Medulla oblongata (tissue), 1 donor: ENCODE results near the gene IMMP1L.
A peak's percentile ranks its signal among the peaks of the same experiment; 100 is the strongest.

Source experiments
- DNase-seq: peaks from one replicate; pipeline ENCODE4 v3.0.0-alpha.2; 2015; ENCODE audit errors: extremely low spot score

Gene IMMP1L

DNA sequence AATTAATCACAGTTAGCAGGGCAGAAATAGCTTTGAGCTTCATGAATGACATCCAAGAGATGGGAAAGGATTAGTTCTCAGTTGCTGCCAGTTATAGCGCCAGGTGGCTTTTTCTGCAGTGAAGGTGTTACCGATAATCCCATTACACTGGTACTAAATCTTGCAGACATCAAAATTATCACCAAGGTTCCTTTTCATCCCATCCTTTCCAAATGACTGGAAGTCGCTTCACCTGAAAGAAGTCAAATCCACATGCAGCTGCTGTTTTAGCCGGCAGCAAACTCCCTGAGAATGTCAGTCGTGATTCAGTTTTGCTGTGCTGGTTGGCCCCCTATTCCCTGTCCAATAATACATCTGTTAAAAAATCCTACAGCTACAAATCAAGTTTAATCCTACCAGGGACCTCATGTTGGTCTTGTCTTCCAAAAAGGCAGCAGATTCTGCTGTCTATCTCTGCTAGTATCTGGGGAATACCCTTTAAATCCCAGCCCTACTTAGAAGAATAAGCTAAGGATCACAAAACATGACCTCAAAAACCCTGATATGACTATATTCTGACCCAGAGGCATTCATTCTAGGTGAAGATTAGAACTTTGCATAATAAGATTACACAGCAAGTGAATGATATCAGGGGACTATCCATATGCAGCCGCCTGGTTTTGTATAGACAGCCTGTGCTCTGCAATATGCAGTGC, 31.7 kb downstream of the IMMP1L start:
- DNase-seq: no peak

GRCh38 chr11:31474083-31474482, 35.3 kb downstream of the IMMP1L start:
- no peak for DNase-seq

DNA sequence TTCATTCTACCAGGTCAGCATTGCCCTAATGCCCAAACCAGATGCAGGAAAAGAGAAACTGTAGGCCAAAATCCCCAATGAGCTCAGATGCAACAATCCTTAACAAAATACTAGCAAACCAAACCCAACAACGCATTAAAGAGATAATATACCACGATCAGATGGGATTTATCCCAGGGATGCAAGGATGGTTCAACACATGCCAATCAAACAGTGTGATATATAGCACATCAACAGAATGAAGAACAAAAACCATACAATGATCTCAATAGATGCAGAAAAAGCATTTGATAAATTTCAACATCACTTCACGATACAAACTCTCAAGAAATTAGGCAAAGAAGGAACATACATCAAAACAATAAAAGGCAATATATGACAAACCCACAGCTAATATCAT, 45.0 kb downstream of the IMMP1L start:
- no peak for DNase-seq

DNA sequence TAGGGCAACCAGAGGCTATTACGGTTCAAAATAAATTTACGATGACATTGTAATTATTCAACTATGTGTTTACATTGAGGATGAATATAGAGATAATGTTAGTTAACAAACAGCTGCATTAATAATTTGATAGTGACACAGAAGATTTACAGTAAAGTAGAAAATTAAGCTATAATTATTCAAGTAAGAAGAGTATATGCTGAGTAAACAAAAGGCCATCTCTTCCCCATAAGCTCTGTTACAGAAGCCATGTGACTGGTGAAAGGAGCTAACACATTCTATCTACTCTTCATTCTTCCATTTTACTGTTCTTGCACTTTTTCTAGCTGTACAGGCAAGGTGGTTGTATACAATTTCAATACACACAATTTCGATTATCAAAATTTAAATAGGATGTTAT, 54.2 kb downstream of the IMMP1L start:
- no peak for DNase-seq

DNA sequence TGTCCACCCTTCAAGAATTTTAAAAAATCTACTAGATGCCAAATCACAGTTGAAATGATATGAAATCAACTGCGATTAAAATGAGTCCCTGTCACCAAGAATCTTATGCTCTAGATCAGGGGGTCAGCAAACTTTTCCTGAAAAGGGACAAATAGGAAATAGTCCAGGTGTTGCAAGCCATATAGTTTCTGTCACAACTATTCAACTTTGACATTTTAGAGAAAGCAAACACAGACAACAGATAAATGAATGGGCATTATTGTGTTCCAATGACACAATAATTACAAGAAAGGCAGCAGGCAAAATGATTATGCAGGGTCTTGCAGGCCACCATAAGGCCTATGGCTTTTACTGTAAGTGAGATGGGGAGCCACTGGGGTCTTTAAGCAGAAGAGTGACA, 58.6 kb downstream of the IMMP1L start:
- no peak for DNase-seq

DNA sequence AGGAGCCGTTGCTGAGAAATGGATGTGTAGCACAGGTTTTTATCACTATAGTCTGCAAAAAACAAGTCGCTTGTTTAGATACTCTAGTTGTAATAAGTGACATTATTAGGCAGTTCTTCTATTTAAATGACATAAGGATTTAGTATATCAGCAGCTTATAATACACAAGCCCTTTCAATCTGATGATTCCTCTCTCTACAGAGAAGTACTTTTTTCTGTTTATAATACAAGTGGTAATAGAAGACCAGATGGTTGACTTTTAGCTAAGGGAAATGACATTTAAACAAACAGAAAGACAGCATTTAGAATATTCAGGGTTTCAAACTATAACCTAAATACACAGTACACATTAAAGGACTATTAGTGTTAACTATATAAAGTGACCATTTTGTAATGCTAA, 60.4 kb downstream of the IMMP1L start:
- no peak for DNase-seq

DNA sequence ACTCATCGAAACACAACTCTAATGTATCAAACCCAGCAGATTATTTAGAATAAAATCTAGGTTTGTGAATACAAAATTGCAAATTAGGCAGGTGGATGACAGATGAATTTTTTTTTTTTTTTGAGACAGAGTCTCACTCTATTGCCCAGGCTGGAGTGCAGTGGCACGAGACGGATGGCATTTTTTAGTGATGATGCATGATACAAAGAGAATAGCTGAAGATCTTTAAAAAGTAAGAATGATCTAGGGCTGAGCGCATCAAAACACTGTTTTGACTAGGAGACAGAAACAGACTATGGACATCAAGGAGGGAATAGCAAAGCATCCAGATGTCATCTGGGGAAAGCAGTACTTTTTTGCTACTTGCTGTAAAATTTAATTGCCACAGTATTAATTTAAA, 63.8 kb downstream of the IMMP1L start:
- DNase-seq: no peak

- no peak for DNase-seq
Observed at GRCh38 chr11:31443802-31444201, 65.6 kb downstream of the IMMP1L start.

DNA sequence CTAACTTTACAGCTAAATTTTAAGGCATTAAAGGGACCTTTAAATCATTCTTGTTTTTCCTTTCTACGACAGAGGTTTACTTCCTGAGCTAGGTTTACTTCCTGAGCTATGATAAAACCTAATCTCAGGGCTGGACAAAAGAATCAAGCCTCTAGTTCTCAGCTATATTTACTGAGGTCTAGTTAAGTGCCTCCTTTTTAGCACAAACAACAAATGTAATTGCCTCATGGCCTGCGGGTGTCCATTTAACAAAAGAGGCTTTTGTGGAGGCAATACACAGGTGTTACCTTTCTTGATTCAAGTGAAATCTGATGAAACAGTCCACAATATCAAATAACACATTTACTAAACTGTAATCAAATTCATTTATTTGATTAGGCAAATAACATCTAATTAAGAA, 67.3 kb downstream of the IMMP1L start:
- no peak for DNase-seq

- no peak for DNase-seq
Observed at GRCh38 chr11:31441296-31441695, 68.1 kb downstream of the IMMP1L start.

DNA sequence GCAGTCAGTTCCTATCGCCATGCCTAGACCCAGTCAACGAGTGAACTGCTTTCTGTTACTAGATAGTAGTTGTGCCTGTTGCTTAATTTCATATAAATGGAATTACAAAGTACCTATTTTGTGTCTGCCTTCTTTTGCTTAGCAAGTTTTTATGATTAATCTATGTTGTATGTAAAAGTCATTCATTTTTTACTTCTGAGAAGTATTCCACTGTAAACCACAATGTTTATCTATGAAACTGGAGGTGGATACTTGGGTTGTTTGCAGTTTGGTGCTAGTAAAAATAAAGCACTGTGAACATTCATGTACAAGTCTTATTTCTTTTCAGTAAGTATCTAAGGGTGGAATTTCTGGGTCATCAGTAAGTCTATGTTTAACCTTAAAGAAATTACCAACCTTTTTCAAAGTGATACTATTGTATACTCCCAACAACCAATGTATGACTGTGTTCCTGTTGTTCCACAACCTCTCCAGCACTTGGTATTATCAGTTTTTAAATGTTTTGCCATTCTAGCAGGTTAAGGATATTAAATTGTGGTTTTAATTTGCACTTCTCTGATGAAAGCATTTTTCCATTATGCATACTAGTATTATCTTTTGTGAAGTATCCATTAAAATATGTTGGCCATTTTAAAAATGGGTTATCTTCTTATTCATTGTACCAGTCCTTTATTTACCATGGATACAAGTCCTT, 71.5 kb downstream of the IMMP1L start:
- DNase-seq: no peak

- no peak for DNase-seq
Observed at GRCh38 chr11:31433851-31434250, 75.6 kb downstream of the IMMP1L start.

DNA sequence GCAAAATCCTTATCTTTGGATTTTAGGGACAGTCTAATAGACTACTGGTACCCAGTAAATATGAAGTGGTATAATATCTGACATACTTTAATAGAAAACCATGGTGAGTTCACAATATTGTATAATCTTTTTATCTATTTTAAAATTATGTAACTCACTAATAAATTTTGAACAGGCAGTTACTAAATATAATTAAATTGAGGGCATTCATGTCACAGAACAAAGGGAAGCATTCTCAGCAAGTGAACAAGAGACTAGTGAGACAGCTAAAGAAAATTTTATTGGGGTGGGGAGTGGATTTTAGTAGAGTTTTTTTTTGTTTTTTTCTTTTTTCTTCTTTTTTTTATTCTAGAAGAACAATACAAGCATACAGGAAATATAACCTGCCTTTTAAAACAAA, 84.8 kb downstream of the IMMP1L start:
- DNase-seq: peak; percentile 13

DNA sequence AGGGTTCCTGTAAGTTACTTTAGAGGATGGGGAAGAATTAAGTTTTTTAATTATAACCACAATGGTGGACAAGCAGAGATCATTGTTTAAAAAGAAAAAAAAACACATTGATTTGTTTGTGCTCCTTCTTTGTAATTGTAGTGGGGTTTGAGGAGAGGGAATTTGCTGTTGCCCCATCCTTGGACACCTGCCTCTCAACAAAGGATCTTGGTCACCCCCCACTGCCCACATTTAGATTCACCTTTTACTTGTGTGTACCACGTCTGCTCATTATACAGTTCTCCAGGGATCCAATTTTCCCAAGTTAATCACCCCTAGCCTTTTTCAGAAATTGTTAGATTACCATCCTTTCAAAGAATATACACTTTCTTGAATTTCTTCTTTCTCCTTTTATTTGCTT, 86.7 kb downstream of the IMMP1L start:
- no peak for DNase-seq

GRCh38 chr11:31421820-31422219, 87.6 kb downstream of the IMMP1L start:
- peak; percentile 51 for DNase-seq

- no peak for DNase-seq
Observed at GRCh38 chr11:31419669-31420068, 89.8 kb downstream of the IMMP1L start.

GRCh38 chr11:31419138-31419537, 90.3 kb downstream of the IMMP1L start:
- DNase-seq: no peak

DNA sequence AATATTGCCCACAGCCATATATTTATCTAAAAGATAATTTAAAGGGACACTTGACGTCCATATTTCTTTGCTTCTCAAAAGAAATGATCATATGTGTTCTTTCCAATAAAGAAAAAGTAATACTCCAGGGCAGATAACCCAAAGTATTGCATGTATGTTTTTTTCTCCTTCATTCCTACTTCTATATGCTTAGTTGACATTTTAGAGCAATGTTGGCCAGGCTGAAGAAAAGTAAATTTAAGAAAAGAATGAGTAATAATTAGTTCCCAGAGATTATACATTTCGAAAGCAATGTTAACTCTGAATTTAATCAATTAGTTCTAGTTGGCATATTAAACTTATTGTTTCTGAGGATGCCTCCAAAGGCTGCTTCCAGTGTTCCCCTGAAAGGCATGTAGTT, 91.6 kb downstream of the IMMP1L start:
- DNase-seq: no peak

DNA sequence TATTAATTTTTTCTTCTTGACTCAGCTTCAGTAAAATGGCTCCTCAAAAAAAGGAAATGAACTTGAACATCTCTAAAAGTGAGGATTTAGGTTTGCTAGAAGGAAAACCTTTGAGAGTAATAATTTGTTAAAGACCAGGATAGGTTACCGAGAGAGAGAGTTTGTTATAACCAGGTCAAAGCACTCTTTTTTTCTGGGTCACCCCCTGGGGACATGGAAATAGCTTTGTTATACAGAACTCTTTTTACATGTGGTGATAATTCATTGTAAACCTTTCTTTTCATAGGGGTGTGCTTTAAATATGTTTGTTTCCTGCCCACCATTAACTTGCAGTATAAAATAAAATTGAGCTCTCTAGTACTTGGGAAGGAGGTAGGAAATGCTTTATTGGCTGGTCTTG, 92.1 kb downstream of the IMMP1L start:
- DNase-seq: no peak

- no peak for DNase-seq
Observed at GRCh38 chr11:31415435-31415834, 94.0 kb downstream of the IMMP1L start.

GRCh38 chr11:31414338-31414737, 95.1 kb downstream of the IMMP1L start:
- no peak for DNase-seq

DNA sequence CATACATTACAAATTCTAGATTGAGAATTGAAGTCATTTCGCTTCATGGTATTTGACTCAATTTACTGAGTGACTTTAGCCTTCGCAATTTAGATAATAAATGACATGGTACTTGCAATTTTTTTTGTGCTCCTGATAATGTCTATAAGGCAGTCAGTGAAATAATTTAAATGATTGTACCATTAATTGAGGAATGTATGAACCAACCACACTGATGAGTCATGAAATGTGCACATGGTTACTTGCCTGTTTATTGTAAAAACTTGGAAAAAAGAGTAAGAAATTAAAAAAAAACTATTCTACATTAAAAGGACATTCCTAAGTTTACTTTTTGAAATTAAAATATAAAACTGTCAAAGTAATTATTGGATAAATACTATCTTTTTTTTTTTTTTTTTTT, 96.5 kb downstream of the IMMP1L start:
- no peak for DNase-seq

DNA sequence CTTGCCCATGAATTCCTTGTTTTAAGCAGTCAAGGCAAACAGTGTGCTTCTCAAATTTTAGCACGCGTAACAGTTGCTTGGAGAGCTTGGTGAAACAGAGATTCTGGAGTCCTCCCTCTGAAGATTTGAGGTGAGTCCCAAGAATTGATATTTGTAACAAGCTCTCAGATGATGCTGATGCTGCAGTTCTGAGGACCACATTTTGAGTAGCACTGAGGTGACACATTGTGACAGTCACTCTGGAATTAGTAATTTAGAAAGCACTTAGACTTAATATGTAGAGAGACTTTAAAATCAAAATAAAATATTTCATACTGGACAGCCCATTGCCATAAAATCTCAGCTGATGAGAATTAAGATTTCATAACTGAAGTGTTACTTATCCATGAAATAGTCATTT, 101.2 kb downstream of the IMMP1L start:
- no peak for DNase-seq

DNA sequence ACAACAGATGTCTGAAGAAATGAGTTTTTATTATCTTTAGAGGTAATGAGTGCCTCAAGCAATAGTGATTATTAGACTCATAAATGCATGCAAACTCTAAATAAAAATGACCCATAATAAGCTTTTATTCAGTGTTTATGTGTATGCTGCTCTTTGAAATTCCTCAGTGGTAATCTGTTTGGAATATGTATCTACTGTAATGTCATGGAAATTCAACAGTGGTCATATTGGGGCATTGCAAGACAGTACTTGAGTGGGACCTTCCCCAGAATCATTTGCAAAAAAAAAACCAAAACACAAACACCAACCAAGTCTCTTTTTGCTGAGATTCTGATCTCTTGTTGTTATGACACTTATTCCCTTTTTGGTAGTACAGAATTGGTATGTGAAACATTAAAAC, 104.8 kb downstream of the IMMP1L start:
- no peak for DNase-seq
